Neural cell (in vitro differentiated cells): ENCODE measurements around the gene RACK1. TPM values are rescaled to one million over a fixed set of nuclear protein-coding genes. Genes with fewer than 3 reads are reported as not detected.

Source experiments
- H2AFZ ChIP-seq: fragments of 200-600, 300-800 bp; sonication (generic), shearing (Covaris generic); 2 replicates; pipeline ENCODE4 v1.6.0; 2014; ENCODE audit warnings: low read depth, mild to moderate bottlenecking, antibody characterized with exemption, low read length, moderate library complexity
- H3F3A ChIP-seq: fragments of 200-600 bp; shearing (Covaris generic); 2 replicates; pipeline ENCODE4 v1.6.1; 2016; ENCODE audit warnings: mild to moderate bottlenecking, moderate library complexity, mixed read lengths, antibody characterized with exemption, low read length; ENCODE audit not compliant: insufficient read depth, poor library complexity, severe bottlenecking
- H3K27ac ChIP-seq: fragments of 200-600, 300-800 bp; sonication (generic), shearing (Covaris generic); 2 replicates; pipeline ENCODE4 v1.5.1; 2014; ENCODE audit warnings: mild to moderate bottlenecking, low read length, moderate library complexity
- H3K27me3 ChIP-seq: fragments of 300-800, 200-600 bp; sonication (generic), shearing (Covaris generic); 2 replicates; pipeline ENCODE4 v1.6.0; 2014; ENCODE audit warnings: mild to moderate bottlenecking, low read depth, low read length, moderate library complexity; ENCODE audit not compliant: insufficient read depth
- H3K36me3 ChIP-seq: fragments of 300-800, 200-600 bp; sonication (generic), shearing (Covaris generic); 2 replicates; pipeline ENCODE4 v1.5.1; 2014; ENCODE audit warnings: mild to moderate bottlenecking, antibody characterized with exemption, low read length, moderate library complexity; ENCODE audit not compliant: insufficient read depth
- H3K4me2 ChIP-seq: fragments of 300-800, 200-600 bp; sonication (generic), shearing (Covaris generic); 2 replicates; pipeline ENCODE4 v1.6.0; 2014; ENCODE audit warnings: mild to moderate bottlenecking, low read length
- H3K4me3 ChIP-seq: fragments of 300-800, 200-600 bp; sonication (generic), shearing (Covaris generic); 2 replicates; pipeline ENCODE4 v1.5.1; 2014; ENCODE audit warnings: mild to moderate bottlenecking, low read length, moderate library complexity
- H3K79me2 ChIP-seq: fragments of 200-600 bp; shearing (Covaris generic); replicated peaks from 2 replicates; pipeline ENCODE4 v1.6.0; 2014; ENCODE audit warnings: mild to moderate bottlenecking, low read length, moderate library complexity; ENCODE audit not compliant: insufficient read depth
- H3K9ac ChIP-seq: fragments of 300-800, 200-600 bp; sonication (generic), shearing (Covaris generic); 2 replicates; pipeline ENCODE4 v1.6.1; 2016; ENCODE audit warnings: mild to moderate bottlenecking, low read length, mixed read lengths
- H3K9me2 ChIP-seq: fragments of 200-600 bp; shearing (Covaris generic); 2 replicates; pipeline ENCODE4 v1.6.1; 2016; ENCODE audit warnings: mild to moderate bottlenecking, low read length, mixed read lengths; ENCODE audit not compliant: insufficient read depth
- H3K9me3 ChIP-seq: fragments of 200-600, 300-800 bp; sonication (generic), shearing (Covaris generic); 2 replicates; pipeline ENCODE4 v1.6.1; 2016; ENCODE audit warnings: mild to moderate bottlenecking, mixed run types, low read length, moderate library complexity, mixed read lengths
- H4K20me1 ChIP-seq: fragments of 200-600 bp; shearing (Covaris generic); 2 replicates; pipeline ENCODE4 v1.6.1; 2016; ENCODE audit warnings: mild to moderate bottlenecking, mixed run types; ENCODE audit not compliant: insufficient read depth
- EP300 ChIP-seq: fragments of 450-650 bp; conservative IDR thresholded peaks from 2 replicates; pipeline ENCODE4 v1.6.1; 2014; ENCODE audit warnings: antibody characterized with exemption, mild to moderate bottlenecking, moderate library complexity; ENCODE audit not compliant: poor library complexity, severe bottlenecking
- EZH2 ChIP-seq: fragments of 200-600, 300-800 bp; shearing (Covaris generic), sonication (generic); IDR thresholded peaks from 2 replicates; pipeline ENCODE4 v1.6.1; 2014; ENCODE audit warnings: antibody characterized with exemption, low read length, borderline replicate concordance, mild to moderate bottlenecking; ENCODE audit not compliant: insufficient read depth, poor library complexity, severe bottlenecking
- MXI1 ChIP-seq: fragments of 450-650 bp; conservative IDR thresholded peaks from 2 replicates; pipeline ENCODE4 v1.6.1; 2014; ENCODE audit warnings: antibody characterized with exemption, mild to moderate bottlenecking; ENCODE audit not compliant: poor library complexity, severe bottlenecking
- POLR2AphosphoS5 ChIP-seq: IDR thresholded peaks from 2 replicates; pipeline ENCODE4 v1.6.1; 2012
- RAD21 ChIP-seq: fragments of 450-650 bp; conservative IDR thresholded peaks from 2 replicates; pipeline ENCODE4 v1.6.1; 2014; ENCODE audit warnings: antibody characterized with exemption, mild to moderate bottlenecking, moderate library complexity
- SMC3 ChIP-seq: fragments of 450-650 bp; conservative IDR thresholded peaks from 2 replicates; pipeline ENCODE4 v1.6.1; 2014; ENCODE audit warnings: antibody characterized with exemption, mild to moderate bottlenecking, moderate library complexity; ENCODE audit not compliant: poor library complexity
- TAF1 ChIP-seq: IDR thresholded peaks from 2 replicates; pipeline ENCODE4 v1.6.1; 2012; ENCODE audit warnings: low read depth
- polyA plus RNA-seq: library from polyadenylated mRNA; depleted of rRNA; stranded (reverse); fragments of >200 nt; gene quantifications from 2 replicates; pipeline ENCODE4 v1.2.3, GENCODE V29; 2014
- TF ChIP-seq, protein P1 (sequence below): fragments of 450-650 bp; IDR thresholded peaks from 2 replicates; pipeline ENCODE4 v1.5.1; 2014; ENCODE audit warnings: antibody characterized with exemption, mild to moderate bottlenecking, moderate library complexity; ENCODE audit not compliant: poor library complexity, severe bottlenecking
- TF ChIP-seq, protein P2 (sequence below): IDR thresholded peaks from 2 replicates; pipeline ENCODE4 v1.6.1; 2012; ENCODE audit warnings: borderline replicate concordance

Gene RACK1
- polyA plus RNA-seq, 1 donor from 2014 or later = 2,178 TPM

DNA sequence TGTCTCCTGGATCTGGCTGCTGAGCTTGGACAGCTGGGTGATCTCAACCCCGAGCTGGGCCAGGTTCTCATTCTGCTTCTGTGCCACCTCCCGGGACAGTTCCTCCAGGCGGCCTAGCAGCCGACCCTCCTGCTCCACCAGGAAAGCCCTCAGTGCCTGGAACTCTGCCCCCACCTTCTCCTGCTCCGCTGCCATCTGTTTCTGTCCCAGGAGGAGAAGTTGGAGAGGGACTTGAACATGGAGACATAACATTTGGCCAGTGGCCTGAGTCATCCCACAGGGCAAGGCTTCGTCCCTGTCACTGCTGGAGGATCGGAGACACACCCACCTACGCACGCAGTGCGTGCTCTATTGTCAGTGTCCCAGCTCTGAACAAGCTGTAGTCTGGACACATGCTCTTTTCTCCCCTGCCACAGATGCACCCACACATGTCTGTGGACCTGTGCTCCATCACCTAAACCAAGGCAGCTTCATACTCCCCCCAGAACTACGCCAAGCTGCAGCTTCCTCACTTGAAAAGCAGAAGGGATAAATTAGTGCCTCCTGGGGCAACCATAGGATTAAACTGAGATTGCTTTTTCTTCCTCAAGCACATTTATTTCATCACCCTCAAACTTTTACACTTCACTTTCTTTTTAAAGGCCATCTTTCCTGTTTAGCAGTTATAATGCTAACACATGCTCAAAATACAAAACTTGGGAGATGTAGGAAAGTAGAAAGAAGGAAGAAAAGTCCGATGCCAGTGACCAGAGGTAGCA is 43.6 kb downstream of the RACK1 start:
- TF ChIP-seq TAF1 (no peak), SMC3 (no peak), EP300 (no peak), RAD21 (no peak), EZH2 (no peak), MXI1 (no peak)
- TF ChIP-seq, protein P1, sequence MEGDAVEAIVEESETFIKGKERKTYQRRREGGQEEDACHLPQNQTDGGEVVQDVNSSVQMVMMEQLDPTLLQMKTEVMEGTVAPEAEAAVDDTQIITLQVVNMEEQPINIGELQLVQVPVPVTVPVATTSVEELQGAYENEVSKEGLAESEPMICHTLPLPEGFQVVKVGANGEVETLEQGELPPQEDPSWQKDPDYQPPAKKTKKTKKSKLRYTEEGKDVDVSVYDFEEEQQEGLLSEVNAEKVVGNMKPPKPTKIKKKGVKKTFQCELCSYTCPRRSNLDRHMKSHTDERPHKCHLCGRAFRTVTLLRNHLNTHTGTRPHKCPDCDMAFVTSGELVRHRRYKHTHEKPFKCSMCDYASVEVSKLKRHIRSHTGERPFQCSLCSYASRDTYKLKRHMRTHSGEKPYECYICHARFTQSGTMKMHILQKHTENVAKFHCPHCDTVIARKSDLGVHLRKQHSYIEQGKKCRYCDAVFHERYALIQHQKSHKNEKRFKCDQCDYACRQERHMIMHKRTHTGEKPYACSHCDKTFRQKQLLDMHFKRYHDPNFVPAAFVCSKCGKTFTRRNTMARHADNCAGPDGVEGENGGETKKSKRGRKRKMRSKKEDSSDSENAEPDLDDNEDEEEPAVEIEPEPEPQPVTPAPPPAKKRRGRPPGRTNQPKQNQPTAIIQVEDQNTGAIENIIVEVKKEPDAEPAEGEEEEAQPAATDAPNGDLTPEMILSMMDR = no peak
- TF ChIP-seq, protein P2, sequence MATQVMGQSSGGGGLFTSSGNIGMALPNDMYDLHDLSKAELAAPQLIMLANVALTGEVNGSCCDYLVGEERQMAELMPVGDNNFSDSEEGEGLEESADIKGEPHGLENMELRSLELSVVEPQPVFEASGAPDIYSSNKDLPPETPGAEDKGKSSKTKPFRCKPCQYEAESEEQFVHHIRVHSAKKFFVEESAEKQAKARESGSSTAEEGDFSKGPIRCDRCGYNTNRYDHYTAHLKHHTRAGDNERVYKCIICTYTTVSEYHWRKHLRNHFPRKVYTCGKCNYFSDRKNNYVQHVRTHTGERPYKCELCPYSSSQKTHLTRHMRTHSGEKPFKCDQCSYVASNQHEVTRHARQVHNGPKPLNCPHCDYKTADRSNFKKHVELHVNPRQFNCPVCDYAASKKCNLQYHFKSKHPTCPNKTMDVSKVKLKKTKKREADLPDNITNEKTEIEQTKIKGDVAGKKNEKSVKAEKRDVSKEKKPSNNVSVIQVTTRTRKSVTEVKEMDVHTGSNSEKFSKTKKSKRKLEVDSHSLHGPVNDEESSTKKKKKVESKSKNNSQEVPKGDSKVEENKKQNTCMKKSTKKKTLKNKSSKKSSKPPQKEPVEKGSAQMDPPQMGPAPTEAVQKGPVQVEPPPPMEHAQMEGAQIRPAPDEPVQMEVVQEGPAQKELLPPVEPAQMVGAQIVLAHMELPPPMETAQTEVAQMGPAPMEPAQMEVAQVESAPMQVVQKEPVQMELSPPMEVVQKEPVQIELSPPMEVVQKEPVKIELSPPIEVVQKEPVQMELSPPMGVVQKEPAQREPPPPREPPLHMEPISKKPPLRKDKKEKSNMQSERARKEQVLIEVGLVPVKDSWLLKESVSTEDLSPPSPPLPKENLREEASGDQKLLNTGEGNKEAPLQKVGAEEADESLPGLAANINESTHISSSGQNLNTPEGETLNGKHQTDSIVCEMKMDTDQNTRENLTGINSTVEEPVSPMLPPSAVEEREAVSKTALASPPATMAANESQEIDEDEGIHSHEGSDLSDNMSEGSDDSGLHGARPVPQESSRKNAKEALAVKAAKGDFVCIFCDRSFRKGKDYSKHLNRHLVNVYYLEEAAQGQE = no peak
- H3K4me2 ChIP-seq = no peak overlapping the region
- H3K27me3 ChIP-seq = peaks cover 45% of the 10 kb centered on the region

DNA sequence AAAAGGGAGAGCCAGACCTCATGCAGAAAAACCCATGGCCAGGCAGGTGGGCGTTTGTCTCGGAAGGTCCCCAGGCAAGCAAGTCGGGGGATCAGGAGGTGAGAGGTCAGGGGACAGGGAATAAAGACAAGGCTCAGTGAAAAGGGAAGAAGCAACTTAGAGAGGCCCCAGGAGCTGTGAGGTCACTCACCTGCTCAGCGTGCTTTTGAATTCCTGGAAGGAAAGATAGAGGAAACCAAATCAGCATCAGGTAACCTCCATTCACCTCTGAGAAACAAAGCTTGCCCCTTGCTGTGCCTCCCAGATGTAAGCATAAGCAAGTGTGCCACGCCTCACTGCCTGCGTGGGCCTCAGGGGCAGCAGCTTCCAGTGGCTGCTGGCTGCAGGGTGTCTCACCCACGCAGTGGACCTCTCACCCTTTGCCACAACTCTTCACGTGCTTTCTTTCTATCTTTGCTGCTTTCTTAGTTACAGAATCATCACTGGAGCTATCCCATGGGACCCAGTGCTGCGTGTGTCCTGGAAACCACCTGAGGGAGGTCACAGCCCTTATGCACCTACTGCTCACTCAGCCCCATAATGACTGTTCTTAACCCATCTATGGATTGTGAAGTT is 44.7 kb downstream of the RACK1 start:
- no peaks in the 10 kb centered on the region for H3K36me3 ChIP-seq
- H3K9ac ChIP-seq = no peak overlapping the region
- no peaks in the 10 kb centered on the region for H3K9me3 ChIP-seq
- no peaks in the 10 kb centered on the region for H4K20me1 ChIP-seq
- no peak overlapping the region for H3K27ac ChIP-seq
- no peak overlapping the region for H3K4me3 ChIP-seq
- H3K79me2 ChIP-seq = no peaks in the 10 kb centered on the region
- no peak overlapping the region for H3K4me2 ChIP-seq
- H3K27me3 ChIP-seq = peaks cover 35% of the 10 kb centered on the region
- no peaks in the 10 kb centered on the region for H3F3A ChIP-seq
- H3K9me2 ChIP-seq = no peaks in the 10 kb centered on the region
- no peak overlapping the region for H2AFZ ChIP-seq
- no peak for TF ChIP-seq MXI1
- TF ChIP-seq, protein P2 = no peak
- no peak for TF ChIP-seq EP300
- TF ChIP-seq EZH2 = no peak
- no peak for TF ChIP-seq POLR2AphosphoS5
- TF ChIP-seq, protein P1 = no peak
- TF ChIP-seq RAD21 = no peak
- TF ChIP-seq SMC3 = no peak
- TF ChIP-seq TAF1 = no peak

More for the DNA sequence above, 43.6 kb downstream of the RACK1 start:
- Histone ChIP-seq H3K9ac (no peak overlapping the region), H3K9me3 (no peaks in the 10 kb centered on the region), H3K4me3 (no peak overlapping the region), H3K27ac (no peak overlapping the region), H3K79me2 (no peaks in the 10 kb centered on the region), H4K20me1 (no peaks in the 10 kb centered on the region), H3F3A (no peaks in the 10 kb centered on the region), H3K9me2 (no peaks in the 10 kb centered on the region), H2AFZ (no peak overlapping the region), H3K36me3 (no peaks in the 10 kb centered on the region)
